Right cardiac atrium (tissue), 5 donors: ENCODE results near the gene MFSD6. TPM values are rescaled to one million over a fixed set of nuclear protein-coding genes. Genes with fewer than 3 reads are reported as not detected.
"Not testable (repeated sequence)": the region's sequence is repeated elsewhere in the genome, so short reads cannot be mapped to it uniquely, and the experiment has no call there.

Source experiments
- ATAC-seq, 2 donors: fragments of 200-7000 bp; cut with Tn5 transposase; one replicate each; pipeline versions ENCODE4 v1.8.0 to v1.9.1; 2020; ENCODE audit warnings: moderate library complexity in 2 of 2, mild to moderate bottlenecking in 1 of 2
- DNase-seq, 3 donors: peaks; one replicate each; pipeline ENCODE4 v3.0.0-alpha.2; 2020
- H3K27ac ChIP-seq: one replicate; pipeline ENCODE4 v1.5.1; 2013; ENCODE audit warnings: mild to moderate bottlenecking, low read length, control low read depth, moderate library complexity
- H3K27me3 ChIP-seq: one replicate; pipeline ENCODE4 v1.6.1; 2013; ENCODE audit not compliant: control insufficient read depth, insufficient read depth
- H3K4me1 ChIP-seq: one replicate; pipeline ENCODE4 v1.6.1; 2013; ENCODE audit warnings: low read length; ENCODE audit not compliant: control insufficient read depth, insufficient read depth
- H3K4me3 ChIP-seq: one replicate; pipeline ENCODE4 v1.5.1; 2013; ENCODE audit warnings: low read length, control low read depth
- H3K9me3 ChIP-seq: one replicate; pipeline ENCODE4 v1.6.1; 2013; ENCODE audit warnings: low read length; ENCODE audit not compliant: control insufficient read depth
- WGBS: extraction: QIAGEN DNeasy Blood & Tissue Kit; methylation state at CpG from one replicate; pipeline ENCODE4 v1.1.7; 2013; 5-methylcytosine and 5-hydroxymethylcytosine counted together
- intact Hi-C, 4 donors: fragments of 100-400 bp; cut with DNase I; formaldehyde crosslinking; loops; one replicate each; pipeline versions ENCODE4 v1.11.0 to v1.14.0; 2022 to 2023
- polyA plus RNA-seq: library from polyadenylated mRNA; stranded (reverse); fragments of 200-250 nt; gene quantifications from one replicate; pipeline ENCODE4 v1.2.3, GENCODE V29; 2013
- total RNA-seq, 4 donors: library from RNA; stranded (reverse); fragmentation: NEBNext Ultra II Directional; extraction: Animal tissue kit (Norgen Biotek cat#: 25700); gene quantifications; one replicate each; pipeline ENCODE4 v1.2.1, GENCODE V29; 2021
- donor health status: healthy with polysubstance abuse.
- donor health status: DM: no; HTN: yes; CAD: no.
- donor health status: DM: no; HTN: no; CAD: no.
- donor health status: DM: no; HTN: yes; CAD: no; lungs with severe emphysema.
- donor health status: DM: yes; HTN: yes; CAD: no.

Gene MFSD6
- total and polyA plus RNA-seq, 5 donors = 14.7 to 32.7 (median 30.0) TPM

GRCh38 chr2:190486037-190486623 is 78.0 kb downstream of the MFSD6 start:
- Histone ChIP-seq H3K9me3 (no peaks in the 10 kb centered on the region), H3K4me1 (peaks cover 1% of the 10 kb centered on the region), H3K4me3 (no peak overlapping the region), H3K27ac (no peak overlapping the region), H3K27me3 (no peaks in the 10 kb centered on the region)
- intact Hi-C loops = no loop called here
- WGBS = 57% methylated on average over 3 of the region's 3 CpGs
- no peak for DNase-seq
- ATAC-seq = peak; percentile 26 to 60

DNA sequence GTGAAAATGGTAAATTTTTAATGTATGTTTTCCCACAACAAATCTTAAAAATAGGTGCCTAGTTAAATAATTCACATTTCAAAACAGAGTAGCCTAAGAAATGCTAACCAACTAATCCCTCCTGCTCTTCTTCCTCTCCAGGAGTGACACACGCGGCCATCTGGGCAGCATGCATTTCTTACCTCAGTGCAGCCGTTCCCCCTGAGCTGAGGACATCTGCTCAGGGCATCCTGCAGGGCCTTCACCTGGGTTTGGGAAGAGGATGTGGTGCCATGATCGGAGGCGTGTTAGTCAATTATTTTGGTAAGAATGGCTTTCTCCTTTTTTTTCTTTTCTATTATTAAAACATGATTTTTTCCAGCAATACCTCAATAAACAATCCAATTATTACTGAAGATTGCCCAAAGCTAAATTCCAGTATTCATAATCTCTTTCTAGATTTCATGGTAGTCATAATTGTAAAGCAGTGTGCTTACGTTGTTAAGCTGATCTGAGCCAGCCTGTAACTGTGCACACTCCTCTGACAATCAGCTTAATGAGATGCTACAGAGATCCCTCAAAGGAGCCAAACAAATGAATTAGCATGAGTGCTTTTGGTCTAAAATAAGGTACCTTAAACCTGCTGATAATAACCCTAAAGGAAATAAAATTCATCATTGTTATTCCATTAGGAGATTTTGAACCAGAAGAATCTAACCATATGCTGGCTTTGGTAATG is 80.5 kb downstream of the MFSD6 start:
- no peak for DNase-seq
- Histone ChIP-seq H3K9me3 (no peaks in the 10 kb centered on the region), H3K27me3 (no peaks in the 10 kb centered on the region), H3K27ac (no peak overlapping the region), H3K4me1 (peaks cover 1% of the 10 kb centered on the region), H3K4me3 (no peak overlapping the region)
- WGBS = 94% methylated on average over 6 of the region's 6 CpGs
- ATAC-seq = no peak
- intact Hi-C loops = no loop called here

DNA sequence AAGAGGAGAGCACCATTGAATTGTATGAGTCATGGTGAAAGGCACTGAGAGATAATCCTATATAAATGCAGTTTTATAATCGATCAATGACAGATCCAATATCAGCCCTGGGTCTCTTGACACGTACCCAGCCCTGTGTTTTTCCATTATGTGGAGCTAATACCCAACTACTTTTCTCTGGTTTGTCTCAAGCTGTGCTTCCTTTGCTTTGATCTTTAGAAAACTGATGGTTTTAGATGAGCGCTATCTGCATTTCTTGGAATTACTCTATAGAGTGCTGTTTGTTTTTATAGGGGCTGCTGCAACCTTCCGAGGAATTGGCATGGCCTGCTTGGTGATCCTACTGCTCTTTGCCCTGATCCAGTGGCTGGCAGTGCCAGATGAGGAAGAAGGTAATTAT is 81.3 kb downstream of the MFSD6 start:
- Histone ChIP-seq H3K27ac (no peak overlapping the region), H3K9me3 (no peaks in the 10 kb centered on the region), H3K4me1 (peaks cover 1% of the 10 kb centered on the region), H3K4me3 (no peak overlapping the region), H3K27me3 (no peaks in the 10 kb centered on the region)
- 95% methylated on average over 4 of the region's 4 CpGs for WGBS
- intact Hi-C loops = no loop called here
- no peak for DNase-seq
- no peak for ATAC-seq

- ATAC-seq (no peak), DNase-seq (no peak)
- WGBS = 77% methylated on average over 3 of the region's 3 CpGs
- H3K9me3 ChIP-seq = no peaks in the 10 kb centered on the region
- no peak overlapping the region for H3K4me3 ChIP-seq
- intact Hi-C loops = no loop called here
- H3K27ac ChIP-seq = no peak overlapping the region
- peaks cover 1% of the 10 kb centered on the region for H3K4me1 ChIP-seq
- H3K27me3 ChIP-seq = no peaks in the 10 kb centered on the region
These were observed 82.3 kb downstream of the MFSD6 start for GRCh38 chr2:190490502-190490901.

GRCh38 chr2:190493095-190493494 is 84.9 kb downstream of the MFSD6 start:
- H3K4me1 ChIP-seq = no peaks in the 10 kb centered on the region
- H3K9me3 ChIP-seq = no peaks in the 10 kb centered on the region
- intact Hi-C loops = no loop called here
- no peak for DNase-seq
- no peak for ATAC-seq
- WGBS = 88% methylated on average over 2 of the region's 2 CpGs
- H3K27me3 ChIP-seq = no peaks in the 10 kb centered on the region
- no peak overlapping the region for H3K4me3 ChIP-seq
- no peak overlapping the region for H3K27ac ChIP-seq

GRCh38 chr2:190494600-190495227 is 86.6 kb downstream of the MFSD6 start:
- H3K27me3 ChIP-seq, intact Hi-C loops, H3K4me3 ChIP-seq, DNase-seq, H3K4me1 ChIP-seq, H3K9me3 ChIP-seq, H3K27ac ChIP-seq, ATAC-seq: not testable (repeated sequence)
- WGBS = 71% methylated on average over 3 of the region's 3 CpGs

DNA sequence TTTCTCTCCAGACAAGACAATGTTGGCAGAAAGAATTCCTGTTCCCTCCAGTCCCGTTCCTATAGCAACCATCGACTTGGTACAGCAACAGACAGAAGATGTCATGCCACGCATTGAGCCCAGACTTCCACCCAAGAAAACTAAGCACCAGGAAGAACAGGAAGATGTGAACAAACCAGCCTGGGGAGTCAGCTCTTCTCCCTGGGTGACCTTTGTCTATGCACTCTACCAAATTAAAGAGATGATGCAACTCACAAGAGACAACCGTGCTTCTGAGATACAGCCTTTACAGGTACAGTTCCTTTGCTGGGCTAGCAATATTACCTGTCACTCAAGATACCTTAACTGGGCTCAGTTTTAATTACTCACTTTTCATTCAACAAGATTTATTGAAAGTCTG is 89.3 kb downstream of the MFSD6 start:
- intact Hi-C loops = no loop called here
- H3K9me3 ChIP-seq = no peaks in the 10 kb centered on the region
- H3K27me3 ChIP-seq = no peaks in the 10 kb centered on the region
- H3K27ac ChIP-seq = no peak overlapping the region
- no peak for ATAC-seq
- no peak overlapping the region for H3K4me3 ChIP-seq
- 77% methylated on average over 4 of the region's 4 CpGs for WGBS
- DNase-seq = no peak
- no peaks in the 10 kb centered on the region for H3K4me1 ChIP-seq

DNA sequence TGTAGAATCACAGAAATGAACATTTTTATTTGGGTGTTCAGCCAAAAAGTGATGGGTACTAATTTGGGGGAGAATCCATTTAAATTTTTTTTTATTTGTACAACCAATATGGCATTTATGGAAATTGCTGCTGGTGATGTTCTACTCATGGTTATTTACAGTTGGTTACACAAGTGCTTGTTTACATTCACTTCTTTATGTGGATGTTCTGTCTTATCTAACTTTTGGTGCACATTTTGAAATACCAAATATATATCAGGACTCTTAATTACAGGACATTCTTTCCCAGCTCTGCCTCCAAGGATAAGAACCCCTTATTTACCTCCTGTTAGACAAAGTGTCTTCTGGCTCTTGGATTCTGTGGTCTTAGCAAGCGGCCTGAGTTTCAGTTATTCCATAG is 91.1 kb downstream of the MFSD6 start:
- WGBS = 100% methylated on average over 1 of the region's 1 CpG
- intact Hi-C loops = no loop called here
- ATAC-seq (no peak), DNase-seq (no peak)
- Histone ChIP-seq H3K27me3 (no peaks in the 10 kb centered on the region), H3K9me3 (no peaks in the 10 kb centered on the region), H3K4me3 (no peak overlapping the region), H3K4me1 (no peaks in the 10 kb centered on the region), H3K27ac (no peak overlapping the region)

GRCh38 chr2:190500054-190500502 is 91.9 kb downstream of the MFSD6 start:
- H3K4me1 ChIP-seq = no peaks in the 10 kb centered on the region
- 80% methylated on average over 7 of the region's 7 CpGs for WGBS
- H3K9me3 ChIP-seq = no peaks in the 10 kb centered on the region
- H3K27ac ChIP-seq = no peak overlapping the region
- H3K4me3 ChIP-seq = no peak overlapping the region
- H3K27me3 ChIP-seq = no peaks in the 10 kb centered on the region
- peak in 1 of 3 donors; percentile 36 for DNase-seq
- intact Hi-C loops = loop anchor here in 2 of 4 donors (10.0 kb wide), 1 partner anchor 95 kb away; the partner anchor contains the start of gene MFSD6 (in 2 of the 2)
- ATAC-seq = peak in 1 of 2 donors; percentile 59

DNA sequence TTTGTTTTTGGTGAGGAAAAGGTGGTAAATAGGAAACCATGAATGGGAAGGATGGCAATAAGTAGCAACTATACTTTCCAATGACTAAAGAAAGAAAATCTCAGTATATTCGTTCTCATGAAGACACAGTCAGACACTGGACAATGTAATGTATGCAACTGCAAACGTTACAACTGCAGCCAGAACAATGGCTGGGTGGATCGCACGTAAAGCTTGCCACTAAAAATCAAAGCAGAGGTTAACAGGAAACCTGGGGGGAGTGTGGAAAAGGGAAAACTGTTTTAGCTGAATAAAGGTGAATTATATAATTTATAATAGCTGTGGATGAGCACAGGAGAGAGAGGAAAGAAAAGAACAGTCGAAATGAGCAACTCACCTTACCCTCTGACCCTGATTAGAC is 93.1 kb downstream of the MFSD6 start:
- no peak overlapping the region for H3K27ac ChIP-seq
- no peaks in the 10 kb centered on the region for H3K9me3 ChIP-seq
- H3K4me1 ChIP-seq = no peaks in the 10 kb centered on the region
- intact Hi-C loops = loop anchor here in 2 of 4 donors (10.0 kb wide), 1 partner anchor 96 kb away; the partner anchor contains the start of gene MFSD6 (in 2 of the 2)
- no peaks in the 10 kb centered on the region for H3K27me3 ChIP-seq
- no peak for DNase-seq
- no peak overlapping the region for H3K4me3 ChIP-seq
- 70% methylated on average over 5 of the region's 5 CpGs for WGBS
- no peak for ATAC-seq

- intact Hi-C loops = loop anchor here in 2 of 4 donors (10.0 kb wide), 1 partner anchor 97 kb away; the partner anchor contains the start of gene MFSD6 (in 2 of the 2)
- no peak overlapping the region for H3K27ac ChIP-seq
- no peaks in the 10 kb centered on the region for H3K4me1 ChIP-seq
- WGBS = 80% methylated on average over 3 of the region's 3 CpGs
- H3K27me3 ChIP-seq = no peaks in the 10 kb centered on the region
- DNase-seq (no peak), ATAC-seq (no peak)
- H3K9me3 ChIP-seq = no peaks in the 10 kb centered on the region
- H3K4me3 ChIP-seq = no peak overlapping the region
These were observed 93.7 kb downstream of the MFSD6 start for GRCh38 chr2:190501702-190502407.
